Activated gamma-delta T cell treated with anti-CD3 and anti-CD28 coated beads, Interleukin-2, amount 50 U/mL, for 16 hours (primary cell): ENCODE measurements around the gene RAPGEF1.
A peak's percentile ranks its signal among the peaks of the same experiment; 100 is the strongest.
"Not testable (repeated sequence)": the region's sequence is repeated elsewhere in the genome, so short reads cannot be mapped to it uniquely, and the experiment has no call there.

ENCODE experiments used
- DNase-seq: peaks from one replicate; pipeline ENCODE4 v3.0.0-alpha.2; 2020; ENCODE audit warnings: low read depth

Gene RAPGEF1

GRCh38 chr9:131670247-131671132, 69.4 kb downstream of the RAPGEF1 start:
- DNase-seq = no peak

DNA sequence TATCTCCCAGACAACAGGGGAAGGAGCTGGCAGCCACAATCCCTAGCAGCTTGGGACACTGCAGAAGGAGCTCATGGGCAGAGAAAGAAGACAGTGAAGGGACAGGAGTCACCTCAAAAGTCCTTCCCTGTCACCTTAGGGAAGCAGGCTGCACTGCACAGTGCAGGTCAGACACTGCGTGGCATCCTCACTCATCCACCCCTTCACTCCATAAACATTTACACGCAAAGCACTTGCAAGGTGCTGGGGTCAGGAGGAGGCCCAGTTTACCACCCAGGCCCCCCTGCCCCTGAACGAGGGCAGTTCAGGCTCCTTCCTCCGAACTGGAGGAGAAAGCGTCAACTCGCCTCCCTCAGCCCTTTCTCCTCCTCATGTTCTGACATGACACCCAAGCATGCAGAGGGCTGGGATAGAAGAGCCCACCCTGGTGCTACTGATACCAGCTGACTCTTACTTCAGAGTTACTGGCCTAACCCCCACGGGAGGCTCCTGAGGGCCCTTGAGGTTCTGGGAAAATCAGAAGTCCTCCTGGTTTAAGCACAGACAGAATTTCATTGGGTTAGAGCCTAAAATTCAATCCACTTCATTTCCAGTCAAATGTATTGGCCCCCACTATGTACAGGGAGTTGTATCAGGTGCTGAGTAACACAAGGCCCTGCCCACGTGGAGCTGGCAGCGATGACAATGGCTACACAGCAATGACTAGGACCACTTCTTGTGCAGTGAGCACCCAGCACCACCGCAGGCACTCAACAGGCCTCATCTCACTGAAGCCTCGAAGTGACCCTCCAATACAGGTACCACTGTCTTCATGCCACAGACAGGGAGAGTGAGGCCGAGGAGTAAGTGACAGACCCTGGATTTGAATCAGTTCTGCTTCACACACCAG, 70.4 kb downstream of the RAPGEF1 start:
- DNase-seq = no peak

- DNase-seq = peak; percentile 64
Measured at GRCh38 chr9:131668439-131669268, 71.2 kb downstream of the RAPGEF1 start.

- no peak for DNase-seq
Measured at GRCh38 chr9:131668057-131668438, 71.8 kb downstream of the RAPGEF1 start.

- DNase-seq = no peak
Measured at GRCh38 chr9:131667576-131667975, 72.3 kb downstream of the RAPGEF1 start.

DNA sequence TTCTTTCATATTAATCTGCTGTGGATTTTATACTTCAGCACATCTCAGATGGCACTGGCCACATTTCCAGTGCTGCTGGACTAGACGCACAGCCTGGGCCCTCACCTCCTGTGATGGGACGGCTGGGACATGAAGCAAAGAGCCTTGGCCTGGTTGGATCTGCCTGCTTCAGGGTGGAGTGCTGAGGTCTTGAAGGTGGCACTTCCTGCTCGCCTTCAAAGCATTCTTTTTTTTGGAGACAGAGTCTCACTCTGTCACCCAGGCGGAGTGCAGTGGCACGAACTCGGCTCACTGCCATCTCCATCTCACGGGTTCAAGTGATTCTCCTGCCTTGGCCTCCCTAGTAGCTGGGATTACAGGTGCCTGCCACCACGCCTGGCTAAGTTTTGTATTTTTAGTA, 73.1 kb downstream of the RAPGEF1 start:
- DNase-seq = no peak

DNA sequence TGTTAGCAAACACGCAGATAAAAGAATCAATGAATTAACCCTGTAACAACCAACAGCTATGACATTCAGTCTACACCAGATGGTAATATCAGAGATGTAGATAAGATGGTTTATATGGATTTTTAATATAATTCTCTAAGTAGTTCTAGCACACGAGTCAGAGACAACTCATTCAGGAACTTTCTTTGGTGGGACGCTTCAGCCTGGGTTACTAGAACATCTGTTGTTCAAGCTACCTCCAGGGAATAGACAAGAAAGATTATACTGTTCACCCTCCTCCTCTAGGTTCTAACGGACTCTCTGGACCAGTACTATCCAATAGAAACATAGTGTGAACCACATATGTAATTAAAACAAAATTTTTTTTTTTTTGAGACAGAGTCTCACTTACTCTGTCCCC, 73.8 kb downstream of the RAPGEF1 start:
- DNase-seq = no peak

- DNase-seq = no peak
Measured at GRCh38 chr9:131663288-131663687, 76.6 kb downstream of the RAPGEF1 start.

GRCh38 chr9:131662289-131662621, 77.6 kb downstream of the RAPGEF1 start:
- DNase-seq = not testable (repeated sequence)

GRCh38 chr9:131661568-131662288, 78.1 kb downstream of the RAPGEF1 start:
- peak; percentile 58 for DNase-seq

DNA sequence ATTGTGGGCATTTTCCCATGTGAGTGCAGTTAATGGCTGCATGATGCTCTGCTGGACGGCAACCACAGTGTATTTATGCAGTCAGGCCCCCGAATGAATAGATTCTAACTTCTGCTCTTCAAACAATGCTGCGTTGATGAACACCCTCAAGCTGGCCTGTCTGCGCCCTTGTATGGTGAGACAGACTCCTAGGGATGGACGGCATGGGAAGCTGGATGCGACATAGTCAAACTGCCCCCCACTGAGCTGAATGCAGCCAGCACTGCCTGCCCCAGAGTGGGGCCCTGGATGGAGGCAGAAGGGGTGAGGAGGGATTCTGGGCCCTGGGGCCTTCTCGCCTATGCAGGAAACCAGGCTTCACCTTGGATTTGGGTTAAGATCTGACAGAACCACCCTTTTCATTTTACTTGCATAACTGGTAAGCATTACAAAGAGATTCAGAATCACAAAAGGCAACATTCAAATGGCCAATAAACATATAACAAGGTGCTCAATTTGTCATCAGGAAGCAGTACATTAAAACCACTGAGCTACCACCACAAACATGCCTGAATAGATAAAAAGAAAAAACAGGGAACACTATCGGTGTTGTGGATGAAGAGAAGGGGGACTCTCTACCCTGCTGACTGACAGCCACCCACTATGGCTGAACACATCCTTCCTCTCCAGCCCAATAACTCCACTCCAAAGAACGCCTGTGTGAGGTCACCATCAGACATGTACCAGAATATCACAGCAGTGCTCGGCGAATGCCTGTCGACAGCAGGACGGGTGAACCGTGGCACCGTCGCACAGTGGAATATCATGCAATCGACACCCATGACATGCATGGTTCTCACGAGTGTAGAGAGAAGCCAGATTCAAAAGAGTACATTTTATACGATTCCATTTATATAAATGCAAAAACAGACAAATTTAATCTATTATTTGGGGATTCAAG, 79.1 kb downstream of the RAPGEF1 start:
- DNase-seq = no peak

DNA sequence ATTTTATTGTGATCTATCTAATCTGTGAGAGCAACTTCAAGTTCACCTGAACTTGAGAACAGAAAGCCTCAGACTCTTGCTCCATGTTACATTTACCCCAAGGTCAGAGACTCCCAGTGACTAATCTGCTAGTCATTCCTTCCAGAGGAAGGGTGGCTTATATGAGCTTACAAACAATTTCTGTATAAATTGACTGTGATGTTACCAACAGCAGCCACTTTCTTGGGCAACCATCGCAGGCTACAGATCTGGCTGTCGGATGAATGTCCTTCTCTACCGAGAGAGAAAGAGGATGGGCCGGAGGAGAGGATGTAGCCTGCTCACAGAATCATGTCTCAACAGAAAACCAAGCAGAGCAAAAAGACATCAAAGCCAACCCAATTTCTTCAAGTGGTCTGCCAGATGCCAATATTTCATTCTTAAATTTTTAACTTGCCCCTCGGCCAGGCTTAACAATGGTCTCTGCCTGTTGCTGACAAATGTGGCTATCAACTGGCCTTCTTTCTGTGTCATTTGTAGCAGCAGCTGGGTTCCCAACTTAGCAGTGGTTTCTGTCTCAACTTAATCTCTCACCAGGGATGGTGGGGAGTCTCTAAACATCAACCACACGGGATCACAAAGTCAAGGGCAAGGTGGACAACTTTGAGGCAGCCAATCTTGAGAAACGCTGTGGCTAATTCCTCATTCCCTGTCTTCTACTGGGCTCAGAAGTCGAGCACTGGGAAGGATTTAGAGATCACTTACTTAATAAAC, 81.3 kb downstream of the RAPGEF1 start:
- DNase-seq = no peak

GRCh38 chr9:131657940-131658339, 81.9 kb downstream of the RAPGEF1 start:
- DNase-seq = no peak

GRCh38 chr9:131657456-131657855, 82.4 kb downstream of the RAPGEF1 start:
- no peak for DNase-seq

GRCh38 chr9:131657037-131657377, 82.9 kb downstream of the RAPGEF1 start:
- no peak for DNase-seq

DNA sequence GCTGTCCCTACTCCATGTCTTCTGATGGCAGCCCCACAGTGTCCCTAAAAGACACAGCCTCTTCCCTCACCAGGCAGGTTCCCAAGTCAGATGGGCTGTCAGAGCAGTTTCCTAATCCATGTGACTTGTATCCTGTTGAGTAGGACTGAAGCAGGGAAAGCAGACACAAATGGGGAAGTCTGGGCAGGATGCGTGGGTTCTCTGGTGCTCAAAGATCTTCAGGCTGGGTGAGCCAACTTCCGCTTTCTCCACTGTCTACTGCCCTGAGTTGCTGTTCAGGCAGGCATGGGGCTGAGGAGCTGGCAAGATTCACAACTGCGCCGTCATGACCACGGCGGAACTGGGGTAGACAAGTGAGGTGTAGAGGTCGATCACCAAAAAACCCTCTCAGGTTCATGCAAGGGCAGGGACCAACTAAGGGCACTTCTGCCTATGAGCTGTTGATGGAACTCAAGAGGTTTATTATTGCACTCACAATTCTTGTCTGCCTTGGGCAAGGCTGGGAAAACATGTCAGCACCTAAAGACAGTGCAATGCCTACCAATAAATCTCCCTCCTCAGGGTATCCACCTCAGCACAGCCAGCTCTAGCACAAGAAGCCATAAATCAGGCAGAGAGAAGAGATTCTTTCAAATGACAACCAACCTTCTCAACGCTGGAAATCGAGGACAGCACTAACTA, 83.4 kb downstream of the RAPGEF1 start:
- peak; percentile 72 for DNase-seq

DNA sequence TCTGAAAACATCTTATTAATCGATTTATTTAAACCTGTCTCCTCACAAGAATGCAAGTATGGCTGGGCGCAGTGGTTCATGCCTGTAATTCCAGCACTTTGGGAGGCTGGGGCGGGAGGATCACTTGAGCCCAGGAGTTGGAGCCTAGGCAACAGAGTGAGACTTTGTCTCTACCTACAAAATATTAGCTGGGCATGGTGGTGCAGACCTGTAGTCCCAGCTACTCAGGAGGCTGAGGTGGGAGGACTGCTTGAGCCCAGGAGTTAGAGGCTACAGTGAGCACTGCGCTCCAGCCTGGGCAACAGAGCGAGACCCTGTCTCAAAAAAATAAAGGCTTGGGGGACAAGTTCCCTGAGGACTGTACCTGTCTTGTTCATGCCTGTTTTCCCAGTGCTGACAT, 85.5 kb downstream of the RAPGEF1 start:
- not testable (repeated sequence) for DNase-seq

DNA sequence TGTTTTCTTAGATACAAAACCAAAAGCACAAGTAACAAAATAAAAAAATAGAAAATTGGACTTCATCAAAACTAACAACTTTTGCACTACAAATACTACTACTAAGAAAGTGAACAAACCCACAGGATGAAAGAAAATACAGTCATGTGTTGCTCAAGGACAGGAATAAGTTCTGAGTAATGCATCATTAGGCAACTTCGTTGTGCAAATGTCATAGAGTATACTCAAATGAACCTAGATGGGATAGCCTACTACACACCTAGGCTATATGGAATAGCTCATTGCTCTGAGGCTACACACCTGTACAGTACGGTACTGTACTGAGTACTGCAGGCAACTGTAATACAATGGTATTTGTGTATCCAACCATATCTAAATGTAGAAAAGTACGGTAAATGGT, 88.3 kb downstream of the RAPGEF1 start:
- no peak for DNase-seq

DNA sequence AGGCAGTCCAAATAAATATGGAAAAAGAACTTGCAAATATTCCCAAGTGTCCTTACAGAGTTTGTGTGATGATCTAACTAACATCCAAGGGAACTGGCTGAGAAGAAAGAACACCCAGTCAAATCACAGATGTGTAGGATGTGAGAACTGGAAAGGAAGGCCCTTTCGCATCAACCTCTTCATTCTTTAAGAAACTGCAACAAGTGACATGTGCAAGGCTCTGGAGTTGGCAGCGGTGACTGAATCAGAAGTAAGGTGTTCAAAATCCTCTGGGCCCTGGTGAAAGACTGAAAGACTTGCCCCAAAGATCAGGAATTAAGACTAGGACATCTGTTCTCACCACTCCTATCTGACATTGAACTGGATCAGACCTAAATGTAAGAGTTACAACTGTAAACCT, 88.7 kb downstream of the RAPGEF1 start:
- no peak for DNase-seq
